K562 (cell line): ENCODE results near the gene SNX1. TPM values are rescaled to one million over a fixed set of nuclear protein-coding genes. Genes with fewer than 3 reads are reported as not detected.

Experiments used
- ATAC-seq: fragments of 200-7000 bp; cut with Tn5 transposase; 3 replicates; pipeline ENCODE4 v1.9.1; 2020; ENCODE audit warnings: moderate library complexity
- BruUV-seq: library from RNA; stranded (reverse); fragments of 400-500 nt; replicated peaks from 2 replicates; lab custom pipeline; 2021; lab: Mats Ljungman, UMichigan
- CTCF ChIA-PET: fragments of 300-600 bp; formaldehyde crosslinking; extraction: SDS; loops from one replicate; lab custom pipeline; 2021; ENCODE audit warnings: low intra/inter-chr PET ratio; lab: Yijun Ruan, JAX
- POLR2A ChIA-PET: fragments of 300-600, 350-650 bp; sonication (Branson Sonifier 250); formaldehyde crosslinking; extraction: SDS; loops from one replicate; lab custom pipeline; 2021; ENCODE audit warnings: antibody characterized with exemption, inconsistent platforms; lab: Yijun Ruan, JAX
- DNase-seq, 4 experiments: peaks; one replicate each; pipeline versions ENCODE4 v3.0.0 to v3.0.0-alpha.2; 2011 to 2018; ENCODE audit warnings: low spot score in 3 of 4, mixed read lengths in 3 of 4; ENCODE audit errors: extremely low read depth in 1 of 4
- FAIRE-seq: peaks from 2 replicates; lab custom pipeline; 2011; peaks lifted over from hg19 to GRCh38; lab: Jason Lieb, UNC
- H2AFZ ChIP-seq: 2 replicates; pipeline ENCODE4 v1.6.0; 2011; ENCODE audit warnings: low read depth, low read length, control low read depth, inconsistent platforms
- H3K27ac ChIP-seq: fragments of 200-600 bp; 3 replicates; pipeline ENCODE4 v1.8.0; 2011; ENCODE audit warnings: low read depth, mild to moderate bottlenecking, control low read depth, inconsistent platforms, low read length, moderate library complexity, mixed read lengths; ENCODE audit errors: extremely low read depth
- H3K27me3 ChIP-seq, 2 experiments: fragments of 300-600 bp in 1 of 2; 2 replicates in 1 of 2; 3 replicates in 1 of 2; pipeline versions ENCODE4 v1.6.0 to v1.8.0; 2011; ENCODE audit warnings: inconsistent platforms in 2 of 2, low read length in 2 of 2, mild to moderate bottlenecking in 1 of 2, mixed read lengths in 1 of 2, moderate library complexity in 1 of 2; ENCODE audit not compliant: control insufficient read depth in 2 of 2, insufficient read depth in 2 of 2
- H3K36me3 ChIP-seq: fragments of 300-600 bp; 3 replicates; pipeline ENCODE4 v1.8.0; 2011; ENCODE audit warnings: mild to moderate bottlenecking, low read length, inconsistent platforms; ENCODE audit not compliant: control insufficient read depth, insufficient read depth
- H3K4me1 ChIP-seq, 2 experiments: fragments of 200-600 bp in 1 of 2; replicated peaks in 1 of 2; 2 replicates in 1 of 2; 3 replicates in 1 of 2; pipeline versions ENCODE4 v1.5.1 to v1.8.0; 2011; ENCODE audit warnings: inconsistent platforms in 2 of 2, low read length in 2 of 2, mild to moderate bottlenecking in 1 of 2, mixed read lengths in 1 of 2, moderate library complexity in 1 of 2; ENCODE audit not compliant: control insufficient read depth in 2 of 2, insufficient read depth in 2 of 2
- H3K4me2 ChIP-seq: 2 replicates; pipeline ENCODE4 v1.6.1; 2011; ENCODE audit warnings: low read length, control low read depth, inconsistent platforms, mixed read lengths; ENCODE audit not compliant: insufficient read depth
- H3K4me3 ChIP-seq: fragments of 200-600 bp; sonication (generic), shearing (Covaris generic); 2 replicates; pipeline ENCODE4 v1.5.1; 2016; ENCODE audit warnings: control low read depth, inconsistent platforms
- H3K79me2 ChIP-seq: fragments of 200-600 bp; 3 replicates; pipeline ENCODE4 v1.8.0; 2011; ENCODE audit warnings: low read length, inconsistent platforms; ENCODE audit not compliant: control insufficient read depth, insufficient read depth
- H3K9ac ChIP-seq, 2 experiments: 2 replicates each; pipeline versions ENCODE4 v1.6.0 to v1.6.1; 2011; ENCODE audit warnings: low read depth in 2 of 2, low read length in 2 of 2, control low read depth in 1 of 2, inconsistent platforms in 1 of 2, mild to moderate bottlenecking in 1 of 2, mixed read lengths in 1 of 2; ENCODE audit not compliant: insufficient read depth in 1 of 2
- H3K9me1 ChIP-seq: one replicate; pipeline ENCODE4 v1.6.0; 2011; ENCODE audit warnings: inconsistent platforms, mild to moderate bottlenecking, low read length, moderate library complexity; ENCODE audit not compliant: control insufficient read depth, insufficient read depth
- H3K9me3 ChIP-seq: replicated peaks from 2 replicates; pipeline ENCODE4 v1.5.1; 2011; ENCODE audit warnings: low read depth, low read length, inconsistent platforms; ENCODE audit not compliant: control insufficient read depth, insufficient read depth
- H4K20me1 ChIP-seq: replicated peaks from 2 replicates; pipeline ENCODE4 v1.6.1; 2011; ENCODE audit warnings: low read length, inconsistent platforms, mixed read lengths; ENCODE audit not compliant: control insufficient read depth, insufficient read depth
- E2F3 ChIP-seq: fragments of 250-450 bp; sonication (Bioruptor Pico); IDR thresholded peaks from 2 replicates; pipeline ENCODE4 v1.4.0; 2020; ENCODE audit warnings: mild to moderate bottlenecking
- MEIS2 ChIP-seq: fragments of 450-650 bp; IDR thresholded peaks from 2 replicates; pipeline ENCODE4 v1.6.1; 2014; ENCODE audit warnings: mild to moderate bottlenecking; ENCODE audit not compliant: partially characterized antibody
- WGBS: fragments of 100-300 bp; shearing (Covaris generic); methylation state at CpG from one replicate; pipeline ENCODE4 v1.1.6; 2016; ENCODE audit warnings: low coverage, mixed read lengths; ENCODE audit not compliant: insufficient coverage; ENCODE audit errors: missing lambda C conversion rate; 5-methylcytosine and 5-hydroxymethylcytosine counted together
- in situ Hi-C: fragments of 300-500 bp; cut with MboI; formaldehyde crosslinking; loops from 4 replicates; pipeline ENCODE4 v1.15.0; 2018; ENCODE audit warnings: inconsistent platforms, mixed read lengths
- intact Hi-C: fragments of 100-400 bp; cut with micrococcal nuclease; formaldehyde crosslinking; loops from 2 replicates; pipeline ENCODE4 v1.14.2; 2022
- polyA plus RNA-seq, 8 experiments: library from polyadenylated mRNA; depleted of rRNA in 4 of 8; stranded (reverse) in 5 of 8; unstranded in 3 of 8; fragments of >200 nt; fragmentation: Nextera tagmentation in 2 of 8; fragmentation: Illumina TruSeq in 1 of 8; extraction: Ambion mirVana in 2 of 8; extraction: Trizol in 1 of 8; gene quantifications; 2 replicates each; pipeline versions ENCODE4 v1.2.1 to v1.2.3, GENCODE V29; 2011 to 2014; ENCODE audit warnings: inconsistent platforms in 1 of 8, missing spikeins in 1 of 8
- total RNA-seq, 7 experiments: library from RNA; depleted of rRNA in 6 of 7; stranded (reverse); fragments of >200 nt in 6 of 7; fragmentation: Illumina TruSeq in 2 of 7; extraction: Trizol in 2 of 7; gene quantifications; 2 replicates each; pipeline versions ENCODE4 v1.2.1 to v1.2.3, GENCODE V29; 2011 to 2021; ENCODE audit warnings: low replicate concordance in 1 of 7
- TF ChIP-seq, protein P1 (sequence below): fragments of 250-450 bp; sonication (Bioruptor Pico); IDR thresholded peaks from 2 replicates; pipeline ENCODE4 v1.8.0; 2021; ENCODE audit warnings: moderate library complexity, mild to moderate bottlenecking, inconsistent platforms
- TF ChIP-seq, protein P2 (sequence below): fragments of 250-450 bp; sonication (Bioruptor Pico); IDR thresholded peaks from 2 replicates; pipeline ENCODE4 v1.4.0; 2020; ENCODE audit warnings: mild to moderate bottlenecking, moderate library complexity, borderline replicate concordance
- TF ChIP-seq, protein P3 (sequence below), 2 experiments: IDR thresholded peaks in 1 of 2; conservative IDR thresholded peaks in 1 of 2; 2 replicates each; pipeline ENCODE4 v1.6.1; 2016; ENCODE audit warnings: low read depth in 2 of 2, mild to moderate bottlenecking in 1 of 2, missing compliant biosample characterization in 1 of 2, missing genetic modification characterization in 1 of 2, moderate library complexity in 1 of 2
- TF ChIP-seq, protein P4 (sequence below): sonication (generic); formaldehyde crosslinking; IDR thresholded peaks from 2 replicates; pipeline ENCODE4 v1.8.0; 2022; ENCODE audit warnings: missing genetic modification reagents, mild to moderate bottlenecking, borderline replicate concordance

The SNX1 gene
- total and polyA plus RNA-seq, 9 of the 15 experiments (the other 6 are each of a cell fraction or from before 2014, with no cell fraction given): 11.0 to 105 (median 59.9) TPM

DNA sequence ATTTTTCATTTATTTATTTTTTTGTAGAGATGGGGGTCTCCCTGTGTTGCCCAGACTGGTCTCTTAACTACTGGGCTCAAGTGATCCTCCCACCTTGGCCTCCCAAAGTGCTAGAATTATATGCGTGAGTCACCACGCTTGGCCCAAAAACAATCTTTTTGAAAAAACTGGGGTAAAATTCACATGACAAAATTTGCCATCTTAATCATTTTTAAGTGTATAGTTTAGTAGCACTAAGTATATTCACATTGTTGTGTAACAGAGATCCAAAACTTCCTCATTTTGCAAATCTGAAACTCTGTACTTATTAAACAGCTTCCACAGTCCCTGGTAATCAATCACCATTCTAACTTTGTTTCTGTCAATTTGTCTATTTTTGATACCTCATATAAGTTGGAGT, 5.2 kb downstream of the SNX1 start:
- FAIRE-seq (no peak), ATAC-seq (no peak), DNase-seq (no peak)
- Histone ChIP-seq H3K79me2 (peaks cover 99% of the 10 kb centered on the region), H3K27me3 (no peaks in the 10 kb centered on the region), H2AFZ (no peak overlapping the region), H3K4me1 (peaks cover 9 to 12% of the 10 kb centered on the region in 2 experiments; a peak in 4 of 5 replicates), H3K4me3 (no peak overlapping the region), H3K36me3 (peaks cover 18% of the 10 kb centered on the region; the same call in 2 of the 3 replicates), H3K9me1 (no peaks in the 10 kb centered on the region), H3K9me3 (no peaks in the 10 kb centered on the region), H3K4me2 (no peak overlapping the region), H4K20me1 (peaks cover 12% of the 10 kb centered on the region), H3K27ac (no peak overlapping the region; the same call in 2 of the 3 replicates), H3K9ac (no peak overlapping the region)
- BruUV-seq: no TSS peak
- 94% methylated on average over 2 of the region's 2 CpGs for WGBS
- POLR2A ChIA-PET: interaction anchor here (0.7 to 1.7 kb wide), 2 partner anchors 9 to 11 kb away, joined by 3 to 7 read pairs; no protein-coding TSS in a partner anchor
- CTCF ChIA-PET: no interaction called here
- peak; percentile 18 for TF ChIP-seq MEIS2
- TF ChIP-seq, protein P1, sequence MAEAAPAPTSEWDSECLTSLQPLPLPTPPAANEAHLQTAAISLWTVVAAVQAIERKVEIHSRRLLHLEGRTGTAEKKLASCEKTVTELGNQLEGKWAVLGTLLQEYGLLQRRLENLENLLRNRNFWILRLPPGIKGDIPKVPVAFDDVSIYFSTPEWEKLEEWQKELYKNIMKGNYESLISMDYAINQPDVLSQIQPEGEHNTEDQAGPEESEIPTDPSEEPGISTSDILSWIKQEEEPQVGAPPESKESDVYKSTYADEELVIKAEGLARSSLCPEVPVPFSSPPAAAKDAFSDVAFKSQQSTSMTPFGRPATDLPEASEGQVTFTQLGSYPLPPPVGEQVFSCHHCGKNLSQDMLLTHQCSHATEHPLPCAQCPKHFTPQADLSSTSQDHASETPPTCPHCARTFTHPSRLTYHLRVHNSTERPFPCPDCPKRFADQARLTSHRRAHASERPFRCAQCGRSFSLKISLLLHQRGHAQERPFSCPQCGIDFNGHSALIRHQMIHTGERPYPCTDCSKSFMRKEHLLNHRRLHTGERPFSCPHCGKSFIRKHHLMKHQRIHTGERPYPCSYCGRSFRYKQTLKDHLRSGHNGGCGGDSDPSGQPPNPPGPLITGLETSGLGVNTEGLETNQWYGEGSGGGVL (CRISPR knock-in tag): no peak
- no peak for TF ChIP-seq E2F3 (CRISPR knock-in tag)
- TF ChIP-seq, protein P2, sequence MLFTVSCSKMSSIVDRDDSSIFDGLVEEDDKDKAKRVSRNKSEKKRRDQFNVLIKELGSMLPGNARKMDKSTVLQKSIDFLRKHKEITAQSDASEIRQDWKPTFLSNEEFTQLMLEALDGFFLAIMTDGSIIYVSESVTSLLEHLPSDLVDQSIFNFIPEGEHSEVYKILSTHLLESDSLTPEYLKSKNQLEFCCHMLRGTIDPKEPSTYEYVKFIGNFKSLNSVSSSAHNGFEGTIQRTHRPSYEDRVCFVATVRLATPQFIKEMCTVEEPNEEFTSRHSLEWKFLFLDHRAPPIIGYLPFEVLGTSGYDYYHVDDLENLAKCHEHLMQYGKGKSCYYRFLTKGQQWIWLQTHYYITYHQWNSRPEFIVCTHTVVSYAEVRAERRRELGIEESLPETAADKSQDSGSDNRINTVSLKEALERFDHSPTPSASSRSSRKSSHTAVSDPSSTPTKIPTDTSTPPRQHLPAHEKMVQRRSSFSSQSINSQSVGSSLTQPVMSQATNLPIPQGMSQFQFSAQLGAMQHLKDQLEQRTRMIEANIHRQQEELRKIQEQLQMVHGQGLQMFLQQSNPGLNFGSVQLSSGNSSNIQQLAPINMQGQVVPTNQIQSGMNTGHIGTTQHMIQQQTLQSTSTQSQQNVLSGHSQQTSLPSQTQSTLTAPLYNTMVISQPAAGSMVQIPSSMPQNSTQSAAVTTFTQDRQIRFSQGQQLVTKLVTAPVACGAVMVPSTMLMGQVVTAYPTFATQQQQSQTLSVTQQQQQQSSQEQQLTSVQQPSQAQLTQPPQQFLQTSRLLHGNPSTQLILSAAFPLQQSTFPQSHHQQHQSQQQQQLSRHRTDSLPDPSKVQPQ (CRISPR knock-in tag): no peak
- TF ChIP-seq, protein P3, sequence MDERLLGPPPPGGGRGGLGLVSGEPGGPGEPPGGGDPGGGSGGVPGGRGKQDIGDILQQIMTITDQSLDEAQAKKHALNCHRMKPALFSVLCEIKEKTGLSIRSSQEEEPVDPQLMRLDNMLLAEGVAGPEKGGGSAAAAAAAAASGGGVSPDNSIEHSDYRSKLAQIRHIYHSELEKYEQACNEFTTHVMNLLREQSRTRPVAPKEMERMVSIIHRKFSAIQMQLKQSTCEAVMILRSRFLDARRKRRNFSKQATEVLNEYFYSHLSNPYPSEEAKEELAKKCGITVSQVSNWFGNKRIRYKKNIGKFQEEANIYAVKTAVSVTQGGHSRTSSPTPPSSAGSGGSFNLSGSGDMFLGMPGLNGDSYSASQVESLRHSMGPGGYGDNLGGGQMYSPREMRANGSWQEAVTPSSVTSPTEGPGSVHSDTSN (CRISPR knock-in tag; IDR thresholded peaks at IDR 0.05; ENCODE audit: low read depth): no peak
- TF ChIP-seq, protein P3 (tag; conservative IDR thresholded peaks at IDR 0.05; ENCODE audit: low read depth): 0 out of 2 replicates have a peak, but pooled peaks have one; percentile 40
- TF ChIP-seq, protein P4, sequence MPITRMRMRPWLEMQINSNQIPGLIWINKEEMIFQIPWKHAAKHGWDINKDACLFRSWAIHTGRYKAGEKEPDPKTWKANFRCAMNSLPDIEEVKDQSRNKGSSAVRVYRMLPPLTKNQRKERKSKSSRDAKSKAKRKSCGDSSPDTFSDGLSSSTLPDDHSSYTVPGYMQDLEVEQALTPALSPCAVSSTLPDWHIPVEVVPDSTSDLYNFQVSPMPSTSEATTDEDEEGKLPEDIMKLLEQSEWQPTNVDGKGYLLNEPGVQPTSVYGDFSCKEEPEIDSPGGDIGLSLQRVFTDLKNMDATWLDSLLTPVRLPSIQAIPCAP: no peak
- intact Hi-C loops (no loop called here), in situ Hi-C loops (no loop called here)
